Measurements from ENCODE around the gene NALCN. TPM values are rescaled to one million over a fixed set of nuclear protein-coding genes. Genes with fewer than 3 reads are reported as not detected.

NALCN gene
- total and polyA plus RNA-seq, 2 of the 8 experiments (the other 6 are each of a cell fraction or from before 2014, with no cell fraction given): 0.26 to 0.54 TPM

DNA sequence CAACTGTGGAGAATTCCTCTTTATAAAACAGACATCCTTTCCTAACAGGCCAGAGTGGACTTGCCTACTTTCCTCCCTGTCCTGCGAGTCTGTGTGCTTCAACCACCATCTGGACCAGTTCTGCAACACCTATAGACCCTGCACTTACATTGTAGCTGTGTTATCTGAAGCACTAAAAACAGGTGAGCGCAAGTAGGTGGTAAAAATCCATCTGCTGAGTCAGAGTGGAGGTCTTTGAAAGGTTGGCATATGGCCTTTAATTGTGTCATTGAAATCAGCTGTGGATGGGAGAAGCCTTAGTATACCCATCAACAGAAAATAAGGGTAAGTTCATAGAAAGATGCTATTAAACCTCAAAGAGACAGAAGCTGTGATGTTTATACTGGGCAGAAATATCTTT lies 7.6 kb upstream of the NALCN start:
- 89% methylated on average over 2 of the region's 2 CpGs; no CpG with 5 or more reads in 1 of the 2 experiments for WGBS, 2 experiments (ENCODE audit: extremely low coverage in 1 of 2, insufficient coverage in 1 of 2, insufficient read length in 1 of 2, insufficient replicate concordance in 2 of 2, low coverage in 1 of 2, low lambda C conversion rate in 2 of 2, missing lambda C conversion rate in 1 of 2)
- no peak overlapping the region for H2BK120ac ChIP-seq (replicated peaks; ENCODE audit: low read depth, low read length)
- H3K79me2 ChIP-seq (ENCODE audit: control insufficient read depth in 1 of 2, insufficient read depth in 2 of 2, low read length in 2 of 2): no peaks in the 10 kb centered on the region
- CTCF ChIA-PET (ENCODE audit: partially characterized antibody): interaction anchor here (0.6 to 1.3 kb wide), 3 partner anchors 11 to 279 kb away, joined by 3 to 4 read pairs (median 3); no protein-coding TSS in a partner anchor
- no peak overlapping the region for H3K4ac ChIP-seq (replicated peaks; ENCODE audit: insufficient read length, low read depth, low read length)
- H3K27me3 ChIP-seq (replicated peaks in 1 of 4; ENCODE audit: control insufficient read depth in 3 of 4, extremely low read depth in 1 of 4, insufficient read depth in 3 of 4, low read length in 3 of 4): no peaks in the 10 kb centered on the region
- no peak overlapping the region for H2BK15ac ChIP-seq (ENCODE audit: low read length)
- no peak overlapping the region for H2BK20ac ChIP-seq (ENCODE audit: low read length)
- no peak for DNase-seq (ENCODE audit: low read depth in 1 of 2, low spot score in 2 of 2)
- no peak for FAIRE-seq
- no peak overlapping the region for H3K9ac ChIP-seq (replicated peaks in 1 of 4; ENCODE audit: extremely low read depth in 1 of 4, low read depth in 3 of 4, low read length in 3 of 4)
- no peak overlapping the region for H3K27ac ChIP-seq (ENCODE audit: low read depth, low read length)
- no peak overlapping the region for H3K56ac ChIP-seq (replicated peaks; ENCODE audit: insufficient read length, low read depth, low read length)
- no peak overlapping the region for H2BK12ac ChIP-seq (ENCODE audit: low read depth, low read length)
- H4K20me1 ChIP-seq (replicated peaks in 1 of 2; ENCODE audit: control insufficient read depth in 1 of 2, insufficient read depth in 2 of 2, low read length in 2 of 2): no peaks in the 10 kb centered on the region
- no peaks in the 10 kb centered on the region for H3K9me3 ChIP-seq (ENCODE audit: insufficient read depth in 2 of 2, low read depth in 1 of 2, low read length in 1 of 2)
- no peak overlapping the region for H2BK5ac ChIP-seq (ENCODE audit: low read depth, low read length)
- no peak overlapping the region for H4K5ac ChIP-seq (ENCODE audit: insufficient read length, low read depth, low read length)
- POLR2A ChIA-PET (ENCODE audit: partially characterized antibody): interaction anchor here (0.7 kb wide), 1 partner anchor 351 kb away, joined by 4 read pairs; no protein-coding TSS in a partner anchor
- 0 out of 2 replicates have a peak, but pooled peaks cover 1% of the 10 kb centered on the region for H3K23me2 ChIP-seq (ENCODE audit: low read depth, low read length)
- no peak overlapping the region for H3K4me2 ChIP-seq (ENCODE audit: insufficient read depth in 1 of 2, low read depth in 2 of 2, low read length in 2 of 2)
- H3K4me3 ChIP-seq (ENCODE audit: extremely low read depth in 1 of 4, insufficient read depth in 2 of 4, low read depth in 3 of 4, low read length in 4 of 4): no peak overlapping the region
- H3K14ac ChIP-seq (ENCODE audit: insufficient read length): no peak overlapping the region
- no peak for TF ChIP-seq POLR2AphosphoS5 (IDR thresholded peaks at IDR 0.05; ENCODE audit: low read depth, low read length)
- no peak for TF ChIP-seq GTF2F1 (IDR thresholded peaks at IDR 0.05; ENCODE audit: borderline replicate concordance, low read depth, low read length)
- TF ChIP-seq SIRT6 (IDR thresholded peaks at IDR 0.05; ENCODE audit: low read length): no peak
- TF ChIP-seq TCF12 (IDR thresholded peaks at IDR 0.05; ENCODE audit: low read depth, low read length): no peak
- TF ChIP-seq, protein P1, sequence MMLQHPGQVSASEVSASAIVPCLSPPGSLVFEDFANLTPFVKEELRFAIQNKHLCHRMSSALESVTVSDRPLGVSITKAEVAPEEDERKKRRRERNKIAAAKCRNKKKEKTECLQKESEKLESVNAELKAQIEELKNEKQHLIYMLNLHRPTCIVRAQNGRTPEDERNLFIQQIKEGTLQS (IDR thresholded peaks at IDR 0.05; ENCODE audit: insufficient read depth, low read depth, low read length): no peak
- no peaks in the 10 kb centered on the region for H3K79me1 ChIP-seq (ENCODE audit: low read depth, low read length)
- H4K91ac ChIP-seq (replicated peaks; ENCODE audit: insufficient read length, low read length): no peak overlapping the region
- no peaks in the 10 kb centered on the region for H3K36me3 ChIP-seq (ENCODE audit: control insufficient read depth in 2 of 4, insufficient read depth in 4 of 4, low read length in 3 of 4)
- H4K8ac ChIP-seq (ENCODE audit: extremely low read depth, insufficient read depth, low read length): no peak overlapping the region
- H3K4me1 ChIP-seq (replicated peaks in 1 of 4; ENCODE audit: control insufficient read depth in 3 of 4, insufficient read depth in 4 of 4, low read length in 3 of 4): no peaks in the 10 kb centered on the region
- H2AFZ ChIP-seq (ENCODE audit: low read length): no peak overlapping the region
- H2AK5ac ChIP-seq (ENCODE audit: low read depth, low read length): no peak overlapping the region
- no peak overlapping the region for H3K18ac ChIP-seq (ENCODE audit: extremely low read depth, low read length)
- no peak overlapping the region for H3K23ac ChIP-seq (ENCODE audit: insufficient read length)

All from H1 (cell line).